Vagina (tissue), 2 donors: ENCODE data around the gene PTPN5.

Experiments used
- CTCF ChIP-seq, 3 experiments: fragments of 450-650 bp in 2 of 3; fragments of 200-600 bp in 1 of 3; sonication (generic) in 1 of 3; IDR thresholded peaks; one replicate each; pipeline ENCODE4 v1.5.1; 2017 to 2019; ENCODE audit warnings: antibody characterized with exemption in 3 of 3, mild to moderate bottlenecking in 2 of 3, moderate library complexity in 2 of 3
- POLR2A ChIP-seq, 2 donors: fragments of 450-650 bp; IDR thresholded peaks; one replicate each; pipeline ENCODE4 v1.6.1; 2017; ENCODE audit warnings: antibody characterized with exemption in 2 of 2, mild to moderate bottlenecking in 2 of 2, moderate library complexity in 2 of 2
- POLR2AphosphoS5 ChIP-seq, 2 donors: sonication (generic); formaldehyde crosslinking; IDR thresholded peaks; one replicate each; pipeline ENCODE4 v1.9.0; 2017; ENCODE audit warnings: antibody characterized with exemption in 2 of 2, mild to moderate bottlenecking in 2 of 2, low read depth in 1 of 2; ENCODE audit not compliant: insufficient read depth in 1 of 2

DNA sequence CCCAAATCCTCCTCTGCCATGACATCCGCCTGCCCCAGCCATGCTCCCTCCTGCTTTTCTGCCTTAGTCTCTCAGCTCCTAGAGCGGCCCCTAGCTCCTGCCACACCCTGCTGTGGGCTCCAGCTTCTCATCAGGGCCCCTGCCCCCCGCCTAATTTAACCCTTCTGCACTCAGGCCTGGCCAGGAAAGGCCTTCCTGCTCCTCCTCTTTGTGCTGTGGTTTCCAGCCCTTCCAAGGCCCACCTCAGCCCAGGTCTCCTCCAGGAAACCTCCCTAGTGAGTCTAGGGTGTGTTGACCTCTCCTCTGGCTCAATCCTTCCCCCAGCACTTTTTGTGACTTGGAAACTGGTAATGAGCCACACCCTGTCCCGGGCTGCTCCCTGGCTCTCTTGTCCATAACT is 11.3 kb downstream of the PTPN5 start:
- TF ChIP-seq CTCF (IDR thresholded peaks at IDR 0.05) (no peak), POLR2A (IDR thresholded peaks at IDR 0.05) (no peak), POLR2AphosphoS5 (IDR thresholded peaks at IDR 0.05; ENCODE audit: insufficient read depth in 1 of 2, low read depth in 1 of 2) (no peak)
